Thyroid gland (tissue), 4 donors: ENCODE data around the gene PCBP4.

Experiments
- CTCF ChIP-seq, 6 experiments: fragments of 200-600 bp in 3 of 6; fragments of 450-650 bp in 3 of 6; sonication (generic) in 3 of 6; IDR thresholded peaks; one replicate each; pipeline ENCODE4 v1.5.1; 2016 to 2019; ENCODE audit warnings: antibody characterized with exemption in 6 of 6, mild to moderate bottlenecking in 2 of 6, inconsistent platforms in 1 of 6, moderate library complexity in 1 of 6
- POLR2A ChIP-seq, 2 donors: fragments of 450-650 bp; IDR thresholded peaks; one replicate each; pipeline ENCODE4 v1.6.1; 2017; ENCODE audit warnings: antibody characterized with exemption in 2 of 2, mild to moderate bottlenecking in 2 of 2, moderate library complexity in 1 of 2

- TF ChIP-seq CTCF (IDR thresholded peaks at IDR 0.05) (no peak), POLR2A (IDR thresholded peaks at IDR 0.05) (no peak)
Observed at GRCh38 chr3:51947215-51947900, 19.9 kb downstream of the PCBP4 start.
